HG03196 (cell line): ENCODE data around the gene PSMG3.

Experiments used
- ATAC-seq: cut with Tn5 transposase; IDR thresholded peaks from one replicate; pipeline ENCODE4 v1.9.1; 2021; ENCODE audit not compliant: unreplicated experiment

Gene PSMG3

GRCh38 chr7:1559626-1560590, 9.9 kb downstream of the PSMG3 start:
- ATAC-seq, result no peak

- no peak for ATAC-seq
Measured at GRCh38 chr7:1558841-1559625, 10.8 kb downstream of the PSMG3 start.

- no peak for ATAC-seq
Measured at GRCh38 chr7:1558181-1558811, 11.5 kb downstream of the PSMG3 start.

GRCh38 chr7:1557771-1558170, 12.1 kb downstream of the PSMG3 start:
- no peak for ATAC-seq

GRCh38 chr7:1557006-1557405, 12.8 kb downstream of the PSMG3 start:
- no peak for ATAC-seq

- ATAC-seq, result no peak
Measured at GRCh38 chr7:1555813-1556543, 13.9 kb downstream of the PSMG3 start, which contains the start of gene TMEM184A. TSS of gene TMEM184A (minus strand) at chr7:1556205. CDS start at chr7:1555484, 721 bp downstream.

GRCh38 chr7:1555046-1555812, 14.6 kb downstream of the PSMG3 start:
- no peak for ATAC-seq

- ATAC-seq, result no peak
Measured at GRCh38 chr7:1554333-1555045, 15.3 kb downstream of the PSMG3 start.

- ATAC-seq, result no peak
Measured at GRCh38 chr7:1553512-1554210, 16.2 kb downstream of the PSMG3 start.

GRCh38 chr7:1552200-1552599, 17.6 kb downstream of the PSMG3 start:
- no peak for ATAC-seq

GRCh38 chr7:1550846-1551155, 19.0 kb downstream of the PSMG3 start:
- ATAC-seq, result no peak

GRCh38 chr7:1550005-1550845, 19.6 kb downstream of the PSMG3 start:
- no peak for ATAC-seq

- ATAC-seq, result no peak
Measured at GRCh38 chr7:1549357-1550004, 20.4 kb downstream of the PSMG3 start.

GRCh38 chr7:1548944-1549343, 20.9 kb downstream of the PSMG3 start:
- no peak for ATAC-seq

- ATAC-seq, result no peak
Measured at GRCh38 chr7:1548438-1548831, 21.4 kb downstream of the PSMG3 start.

GRCh38 chr7:1547777-1548437, 21.9 kb downstream of the PSMG3 start:
- ATAC-seq, result no peak
